ENCODE results near the gene KCNT1. TPM values are rescaled to one million over a fixed set of nuclear protein-coding genes. Genes with fewer than 3 reads are reported as not detected.

KCNT1 gene
- total RNA-seq, 1 experiment from 2014 or later: 0.68 TPM

GRCh38 chr9:135812961-135813360, 111.0 kb downstream of the KCNT1 start:
- Histone ChIP-seq H4K5ac (ENCODE audit: insufficient read length, low read depth, low read length) (no peak overlapping the region), H3K4me2 (ENCODE audit: insufficient read depth, insufficient read length, low read length) (no peak overlapping the region), H4K20me1 (ENCODE audit: control insufficient read depth, insufficient read depth, insufficient read length) (no peaks in the 10 kb centered on the region), H3K9ac (ENCODE audit: extremely low read depth, insufficient read length, low read length) (no peak overlapping the region), H3K56ac (ENCODE audit: insufficient read length, low read depth, low read length) (no peak overlapping the region), H3K14ac (ENCODE audit: insufficient read depth, low read length) (no peak overlapping the region), H2AK5ac (ENCODE audit: insufficient read length, low read length) (no peak overlapping the region), H3K9me3 (ENCODE audit: control insufficient read depth, low read depth, low read length) (no peaks in the 10 kb centered on the region), H3K23me2 (ENCODE audit: insufficient read length, low read depth, low read length, poor library complexity, severe bottlenecking) (no peaks in the 10 kb centered on the region), H2BK20ac (ENCODE audit: low read depth, low read length, poor library complexity, severe bottlenecking) (no peak overlapping the region), H2BK120ac (ENCODE audit: low read depth, low read length, poor library complexity, severe bottlenecking) (no peak overlapping the region), H3K27me3 (ENCODE audit: insufficient read depth, low read length) (no peaks in the 10 kb centered on the region), H3K79me2 (ENCODE audit: insufficient read depth, low read length) (no peaks in the 10 kb centered on the region), H2BK12ac (ENCODE audit: insufficient read length, low read depth, low read length) (no peak overlapping the region), H3K4ac (ENCODE audit: low read depth, low read length) (no peak overlapping the region), H3K4me1 (ENCODE audit: insufficient read depth, low read length) (no peaks in the 10 kb centered on the region), H3K27ac (ENCODE audit: insufficient read length, low read depth, low read length) (no peak overlapping the region), H3K18ac (ENCODE audit: insufficient read length, low read depth, low read length) (no peak overlapping the region), H2AFZ (ENCODE audit: low read length) (no peak overlapping the region), H4K91ac (ENCODE audit: insufficient read length, low read depth, low read length) (no peak overlapping the region), H2BK15ac (ENCODE audit: low read depth, low read length) (no peak overlapping the region), H3T11ph (ENCODE audit: low read length) (no peak overlapping the region), H3K23ac (ENCODE audit: insufficient read length, low read depth, low read length) (no peak overlapping the region), H2BK5ac (ENCODE audit: insufficient read length, low read length) (no peak overlapping the region), H4K8ac (replicated peaks; ENCODE audit: insufficient read length, low read depth, low read length) (no peak overlapping the region), H3K79me1 (ENCODE audit: insufficient read depth, low read depth, low read length, poor library complexity, severe bottlenecking) (no peaks in the 10 kb centered on the region)
- H3K9me3 Mint-ChIP-seq: no peaks in the 10 kb centered on the region
- no peak overlapping the region for H3K27ac Mint-ChIP-seq
- no CpG with 5 or more reads among the region's 13 CpGs for WGBS (ENCODE audit: extremely low coverage, insufficient read length, low lambda C conversion rate)
- no peak for TF ChIP-seq CTCF (conservative IDR thresholded peaks at IDR 0.05)
- H3K27me3 Mint-ChIP-seq (ENCODE audit: low read depth): peaks cover 2% of the 10 kb centered on the region; the same call in 1 of the 2 replicates
- H3K4me3 Mint-ChIP-seq: no peak overlapping the region
- H3K36me3 Mint-ChIP-seq (ENCODE audit: insufficient read depth in 1 of 3, low read depth in 3 of 3): peaks cover 42 to 86% (median 81%) of the 10 kb centered on the region in 3 experiments; a peak in 6 of 7 replicates
- no peaks in the 10 kb centered on the region for H3K4me1 Mint-ChIP-seq
- DNase-seq: no peak
